GM19397 (cell line): ENCODE measurements around the gene SLC28A3.

Experiments
- ATAC-seq: cut with Tn5 transposase; IDR thresholded peaks from one replicate; pipeline ENCODE4 v1.9.1; 2021; ENCODE audit warnings: mild to moderate bottlenecking, moderate library complexity; ENCODE audit not compliant: unreplicated experiment

SLC28A3 gene

DNA sequence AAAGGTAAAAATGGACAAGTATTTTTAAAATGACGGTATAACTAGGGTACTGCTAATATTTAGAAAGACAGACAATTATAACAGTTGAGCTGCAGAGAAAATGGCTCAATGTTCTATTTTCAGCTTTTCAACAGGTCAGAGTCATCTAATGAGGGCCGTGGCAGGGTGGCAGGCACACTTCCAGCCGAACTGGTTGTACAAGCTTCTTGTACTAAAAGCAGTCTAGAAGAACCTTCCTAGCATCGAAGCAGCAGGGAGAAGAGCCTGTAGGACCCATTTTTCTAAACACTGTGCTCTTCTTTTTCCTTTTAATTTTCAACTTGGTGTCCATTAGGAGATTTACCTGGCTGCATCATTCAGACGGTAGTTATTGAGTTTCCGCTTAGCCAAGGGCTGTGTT lies 85.6 kb downstream of the SLC28A3 start:
- no peak for ATAC-seq

DNA sequence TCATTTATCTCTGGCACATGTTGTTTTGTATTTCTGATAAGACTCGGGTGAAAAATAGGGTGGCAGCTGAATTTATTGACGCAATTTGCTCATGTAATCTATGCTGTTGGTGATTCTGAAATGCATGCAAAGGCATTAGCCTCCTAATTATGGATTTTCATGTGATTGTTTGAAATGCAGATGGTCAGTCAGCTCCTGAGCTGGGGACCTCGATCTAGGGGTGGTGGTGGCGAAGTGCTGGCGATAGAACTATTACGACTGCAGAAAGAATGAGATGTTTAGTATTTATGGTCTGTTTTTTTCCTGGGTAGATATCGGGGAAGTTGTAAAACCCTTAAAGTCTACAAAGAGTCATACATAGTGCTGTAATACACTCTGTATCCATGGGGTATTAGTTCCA lies 88.6 kb downstream of the SLC28A3 start:
- ATAC-seq: no peak

DNA sequence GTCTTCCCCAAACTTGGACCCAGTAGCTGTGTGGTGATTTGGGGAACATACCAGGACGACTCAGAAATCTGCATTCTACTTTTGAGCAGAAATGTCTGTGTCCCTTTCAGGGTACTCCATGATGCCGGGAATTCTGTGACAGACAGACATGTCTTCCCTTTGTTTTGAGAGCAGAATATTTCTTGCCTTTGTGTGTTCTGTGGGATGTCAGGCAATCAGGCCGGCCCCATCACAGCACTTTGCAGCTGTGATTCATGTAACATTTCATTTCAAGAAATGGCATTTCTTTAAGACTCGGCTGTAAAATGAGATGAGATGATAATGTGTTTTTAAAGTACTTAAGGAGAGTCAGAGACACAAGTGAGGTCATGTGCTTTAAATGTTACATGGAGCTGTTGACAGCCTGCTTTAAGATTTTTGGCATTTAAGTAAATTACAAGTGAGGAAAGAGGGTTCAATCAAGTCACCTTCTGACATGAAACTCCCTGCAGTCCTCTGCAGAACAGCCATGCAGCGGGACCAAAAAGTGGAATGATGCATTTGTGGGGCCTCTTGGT lies 98.7 kb downstream of the SLC28A3 start:
- ATAC-seq: no peak

DNA sequence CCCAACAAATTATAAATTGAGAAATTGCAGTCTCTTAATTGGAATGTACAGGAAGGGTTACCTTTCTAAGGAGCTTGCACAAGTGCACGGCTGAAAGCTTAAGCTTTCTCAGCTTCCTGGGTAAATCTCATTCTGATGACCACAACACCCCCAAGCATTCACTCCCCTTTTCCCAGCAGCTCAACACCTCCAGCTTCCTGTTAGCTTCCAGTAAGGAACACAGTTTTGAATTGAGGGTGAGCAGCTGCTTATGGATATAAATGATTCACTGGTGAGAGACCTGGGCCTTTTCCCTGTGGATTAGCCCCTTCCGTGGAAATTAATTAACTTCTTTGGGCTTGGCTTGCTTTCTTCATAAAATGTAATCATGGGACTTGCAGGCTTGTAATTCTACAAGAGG lies 101.2 kb downstream of the SLC28A3 start:
- ATAC-seq: no peak

DNA sequence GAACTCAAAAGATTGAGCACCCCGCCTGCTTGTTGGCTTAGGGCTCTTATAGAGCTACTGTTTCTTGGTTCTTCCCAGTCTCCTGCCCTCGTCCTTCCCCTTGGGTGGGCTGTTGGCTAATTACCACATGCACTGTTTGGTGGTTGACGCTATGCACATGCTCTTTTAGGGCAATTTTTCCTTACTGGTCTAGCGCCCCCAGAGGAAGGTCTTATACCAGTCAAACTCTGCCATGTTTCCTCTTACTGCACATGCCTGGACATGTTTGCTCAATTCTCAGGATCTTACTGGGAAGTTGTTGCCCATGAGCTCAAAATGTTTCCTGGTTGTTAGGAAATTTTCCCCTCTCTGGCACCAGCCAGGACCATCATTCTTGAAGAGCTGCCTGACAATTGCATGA lies 101.9 kb downstream of the SLC28A3 start:
- no peak for ATAC-seq

DNA sequence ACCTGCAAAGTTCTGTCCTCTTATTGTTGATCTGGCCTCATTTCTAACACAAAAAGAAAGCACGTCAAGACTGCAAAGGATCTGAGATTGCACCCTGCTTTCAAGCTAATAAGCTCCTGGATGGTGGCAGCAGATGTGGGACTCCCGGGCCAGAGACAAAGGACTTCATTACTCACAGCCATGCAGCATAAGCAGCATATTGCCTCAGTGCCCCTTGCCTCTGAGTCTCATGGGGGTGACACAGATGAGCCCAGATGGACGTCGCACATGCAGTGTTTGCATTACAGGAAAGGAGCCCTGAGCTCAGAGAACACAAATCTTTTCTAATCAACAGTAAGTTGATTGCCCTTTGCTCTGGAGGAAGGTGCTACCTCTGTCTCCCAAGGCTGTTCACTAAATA lies 105.0 kb downstream of the SLC28A3 start:
- no peak for ATAC-seq

DNA sequence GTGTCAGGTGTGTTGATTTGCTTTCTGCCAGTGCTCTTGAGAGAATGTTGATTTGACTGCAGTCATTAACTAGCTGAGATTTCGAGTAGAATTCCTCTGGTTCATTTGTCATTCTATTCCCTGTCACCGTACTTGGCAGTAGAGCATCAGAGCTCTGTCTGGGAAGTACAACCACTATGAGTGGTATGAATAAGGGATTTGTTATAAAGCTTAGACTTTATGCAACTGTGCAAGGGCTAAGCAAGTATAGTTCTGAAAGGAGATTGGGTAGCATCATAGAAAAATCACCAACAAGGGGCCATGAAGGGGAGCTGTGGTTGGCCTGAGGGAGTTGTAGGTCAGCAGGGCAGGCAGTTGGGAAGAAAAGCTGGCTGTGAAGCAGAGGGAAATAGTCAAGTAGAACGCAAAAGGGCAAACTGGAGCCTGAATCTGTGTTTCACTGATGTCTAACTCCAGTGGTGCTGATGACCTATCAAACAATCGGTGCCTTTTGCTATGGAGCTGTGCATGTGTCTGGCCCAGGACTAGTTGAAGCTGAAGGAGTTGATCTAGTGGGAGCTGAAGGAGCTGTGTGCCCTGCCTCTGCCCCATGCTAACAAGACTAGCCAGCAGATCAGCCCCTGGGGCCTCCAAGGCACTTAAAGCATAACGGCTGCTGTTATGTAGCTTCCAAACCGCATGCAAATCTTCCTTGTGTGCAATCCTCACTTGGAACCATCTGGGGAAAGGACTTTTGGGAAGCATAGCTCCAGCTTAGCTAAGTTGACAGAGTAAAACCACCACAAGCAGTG lies 110.0 kb downstream of the SLC28A3 start:
- no peak for ATAC-seq

DNA sequence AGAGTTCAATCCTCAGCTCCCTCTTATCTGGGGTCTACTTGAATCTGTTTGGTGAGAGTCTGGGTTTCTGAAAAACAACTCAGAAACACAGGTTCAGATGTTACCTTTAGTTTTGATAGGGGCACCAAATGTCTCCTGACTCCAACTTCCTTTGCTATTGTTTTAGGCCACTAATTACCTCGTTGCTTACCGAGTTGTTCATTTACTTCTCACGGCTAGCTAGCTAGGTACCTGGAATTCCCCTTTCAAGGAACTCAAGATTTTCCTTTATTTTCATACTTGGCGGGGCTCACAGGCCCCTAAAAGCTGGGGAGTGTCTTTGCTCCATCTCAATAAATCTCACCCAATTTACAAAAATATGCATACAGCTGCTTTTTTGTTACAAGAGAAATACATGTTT lies 111.4 kb downstream of the SLC28A3 start:
- ATAC-seq: no peak

DNA sequence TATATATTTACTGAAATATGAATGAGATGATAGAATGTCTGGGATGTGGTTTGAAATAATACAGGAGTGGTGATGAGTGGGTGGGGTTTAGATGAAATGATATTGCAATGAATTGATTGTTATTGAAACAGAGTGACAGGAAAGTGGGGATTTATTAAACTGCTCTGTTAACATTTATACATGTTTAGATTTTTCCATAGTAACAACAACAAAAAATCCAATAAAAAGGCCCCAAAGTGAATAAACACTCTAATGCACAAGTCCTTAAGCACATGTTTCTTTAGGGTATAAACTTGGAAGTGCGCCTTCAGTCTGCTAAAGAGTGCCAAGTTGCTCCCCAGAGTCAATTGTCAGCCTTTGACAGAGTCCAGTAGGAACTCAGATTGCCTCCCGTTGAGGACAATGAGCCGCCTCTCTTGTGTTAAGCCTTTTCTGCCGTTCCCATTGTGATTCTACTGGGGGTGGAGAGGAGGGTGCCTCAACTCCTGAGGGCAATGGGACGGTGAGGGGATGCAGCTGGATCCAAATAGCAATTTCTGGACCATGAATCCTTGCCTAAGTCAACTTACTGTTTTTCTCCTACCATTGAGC lies 112.3 kb downstream of the SLC28A3 start:
- no peak for ATAC-seq

DNA sequence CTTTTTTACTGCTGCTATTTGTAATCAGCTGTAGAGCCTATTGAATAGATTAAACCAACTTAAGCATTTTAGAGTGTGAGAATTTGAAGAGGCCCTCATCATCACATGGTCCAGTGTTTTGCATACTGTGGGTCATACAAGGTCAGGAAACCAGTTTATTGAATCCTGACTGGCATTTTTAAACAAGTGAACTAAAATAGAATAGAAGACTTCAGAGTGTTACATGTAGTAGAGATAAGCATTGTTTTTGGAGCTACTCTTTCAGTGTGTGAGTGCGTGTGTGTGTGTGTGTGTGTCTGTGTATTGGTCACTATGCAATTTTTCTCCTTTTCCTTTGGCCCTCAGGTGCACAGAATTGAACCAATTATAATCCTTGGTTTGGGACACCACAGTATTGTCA lies 114.4 kb downstream of the SLC28A3 start:
- no peak for ATAC-seq
